GM12878 (cell line): ENCODE measurements around the gene SNHG17. TPM values are rescaled to one million over a fixed set of nuclear protein-coding genes. Genes with fewer than 3 reads are reported as not detected.

Experiments
- ATAC-seq: fragments of 200-7000 bp; cut with Tn5 transposase; 3 replicates; pipeline ENCODE4 v1.9.1; 2020; ENCODE audit warnings: mild to moderate bottlenecking, moderate library complexity
- BruUV-seq: library from RNA; stranded (reverse); fragments of 400-500 nt; replicated peaks from 2 replicates; lab custom pipeline; 2021; lab: Mats Ljungman, UMichigan
- CTCF ChIA-PET: fragments of 300-600 bp; sonication (Branson Sonifier 250); formaldehyde crosslinking; extraction: SDS; loops from one replicate; lab custom pipeline; 2021; ENCODE audit warnings: inconsistent platforms; lab: Yijun Ruan, JAX
- POLR2A ChIA-PET: fragments of 350-600 bp; formaldehyde crosslinking; extraction: SDS; loops from one replicate; lab custom pipeline; 2021; ENCODE audit warnings: inconsistent platforms; lab: Charles Lee
- RAD21 ChIA-PET: fragments of 300-600 bp; sonication (Branson Sonifier 250); formaldehyde crosslinking; loops from one replicate; lab custom pipeline; 2023; ENCODE audit warnings: antibody characterized with exemption; ENCODE audit not compliant: unreplicated experiment; lab: Charles Lee
- SMC1A ChIA-PET: fragments of 300-600 bp; sonication (Branson Sonifier 250); formaldehyde crosslinking; loops from one replicate; lab custom pipeline; 2023; ENCODE audit not compliant: unreplicated experiment, uncharacterized antibody; lab: Charles Lee
- DNase-seq: peaks from one replicate; pipeline ENCODE4 v3.0.0-alpha.2; 2011; ENCODE audit warnings: low read depth, low spot score
- FAIRE-seq: peaks from 3 replicates; lab custom pipeline; 2011; peaks lifted over from hg19 to GRCh38; lab: Jason Lieb, UNC
- H2AFZ ChIP-seq: 2 replicates; pipeline ENCODE4 v1.6.0; 2011; ENCODE audit warnings: low read depth, low read length, control low read depth; ENCODE audit not compliant: control insufficient read depth
- H3K27ac ChIP-seq: 2 replicates; pipeline ENCODE4 v1.5.1; 2011; ENCODE audit warnings: control low read depth; ENCODE audit not compliant: control insufficient read depth, insufficient read depth
- H3K27me3 ChIP-seq, 2 experiments: replicated peaks in 1 of 2; 2 replicates each; pipeline versions ENCODE4 v1.6.0 to v1.6.1; 2011; ENCODE audit warnings: low read length in 1 of 2; ENCODE audit not compliant: control insufficient read depth in 2 of 2, insufficient read depth in 2 of 2
- H3K36me3 ChIP-seq, 2 experiments: 2 replicates each; pipeline ENCODE4 v1.5.1; 2011; ENCODE audit warnings: low read length in 1 of 2; ENCODE audit not compliant: control insufficient read depth in 2 of 2, insufficient read depth in 2 of 2
- H3K4me1 ChIP-seq: 2 replicates; pipeline ENCODE4 v1.6.1; 2011; ENCODE audit warnings: mild to moderate bottlenecking, low read length, moderate library complexity, mixed read lengths; ENCODE audit not compliant: control insufficient read depth, insufficient read depth
- H3K4me2 ChIP-seq: 2 replicates; pipeline ENCODE4 v1.6.0; 2011; ENCODE audit warnings: control low read depth; ENCODE audit not compliant: control insufficient read depth, insufficient read depth
- H3K4me3 ChIP-seq: fragments of 200-600 bp; sonication (generic); 2 replicates; pipeline ENCODE4 v1.5.1; 2016
- H3K79me2 ChIP-seq: 2 replicates; pipeline ENCODE4 v1.6.0; 2011; ENCODE audit warnings: low read length; ENCODE audit not compliant: control insufficient read depth, insufficient read depth
- H3K9ac ChIP-seq: 2 replicates; pipeline ENCODE4 v1.8.0; 2011; ENCODE audit warnings: low read length, control low read depth, mixed read lengths; ENCODE audit not compliant: control insufficient read depth, insufficient read depth
- H3K9me3 ChIP-seq: replicated peaks from 3 replicates; pipeline ENCODE4 v1.5.1; 2011; ENCODE audit warnings: mild to moderate bottlenecking, low read length; ENCODE audit not compliant: control insufficient read depth, insufficient read depth
- H4K20me1 ChIP-seq: 2 replicates; pipeline ENCODE4 v1.6.0; 2011; ENCODE audit not compliant: control insufficient read depth, insufficient read depth
- ATF7 ChIP-seq: fragments of 450-650 bp; IDR thresholded peaks from 2 replicates; pipeline ENCODE4 v1.6.1; 2016; ENCODE audit warnings: low read depth, mild to moderate bottlenecking
- BACH1 ChIP-seq: fragments of 450-650 bp; IDR thresholded peaks from 2 replicates; pipeline ENCODE4 v1.6.1; 2017; ENCODE audit warnings: mild to moderate bottlenecking, borderline replicate concordance
- CBFB ChIP-seq: IDR thresholded peaks from 2 replicates; pipeline ENCODE4 v1.6.1; 2016; ENCODE audit warnings: antibody characterized with exemption, low read depth
- CHD2 ChIP-seq: IDR thresholded peaks from 2 replicates; pipeline ENCODE4 v1.6.1; 2011; ENCODE audit warnings: low read depth, low read length, improper control_type of control experiment, borderline replicate concordance
- CUX1 ChIP-seq: IDR thresholded peaks from 2 replicates; pipeline ENCODE4 v1.6.1; 2012; ENCODE audit warnings: improper control_type of control experiment, low read depth, low read length; ENCODE audit not compliant: insufficient replicate concordance
- HCFC1 ChIP-seq: fragments of 150-350 bp; IDR thresholded peaks from 2 replicates; pipeline ENCODE4 v1.6.1; 2014; ENCODE audit warnings: low read length
- MXI1 ChIP-seq: fragments of 150-350 bp; IDR thresholded peaks from 2 replicates; pipeline ENCODE4 v1.6.1; 2011; ENCODE audit warnings: low read depth, mild to moderate bottlenecking, inconsistent platforms, low read length, improper control_type of control experiment
- NKRF ChIP-seq: fragments of 450-650 bp; conservative IDR thresholded peaks from 2 replicates; pipeline ENCODE4 v1.6.1; 2017; ENCODE audit warnings: mild to moderate bottlenecking, moderate library complexity
- NRF1 ChIP-seq: conservative IDR thresholded peaks from 2 replicates; pipeline ENCODE4 v1.6.1; 2011; ENCODE audit warnings: mild to moderate bottlenecking, low read depth, low read length, improper control_type of control experiment
- SUZ12 ChIP-seq: fragments of 200-600 bp; sonication (generic); IDR thresholded peaks from one replicate; pipeline ENCODE4 v1.6.1; 2018; ENCODE audit warnings: antibody characterized with exemption, mild to moderate bottlenecking; ENCODE audit not compliant: unreplicated experiment
- TBL1XR1 ChIP-seq: IDR thresholded peaks from 2 replicates; pipeline ENCODE4 v1.6.1; 2012; ENCODE audit warnings: low read depth, low read length, improper control_type of control experiment
- TCF12 ChIP-seq: IDR thresholded peaks from 2 replicates; pipeline ENCODE4 v1.6.1; 2011; ENCODE audit warnings: low read depth, mild to moderate bottlenecking, low read length
- ZZZ3 ChIP-seq: IDR thresholded peaks from 2 replicates; pipeline ENCODE4 v1.6.1; 2011; ENCODE audit warnings: low read depth; ENCODE audit not compliant: control insufficient read depth, insufficient read length
- WGBS: methylation state at CpG from one replicate; pipeline ENCODE4 v1.1.6; 2016; ENCODE audit warnings: low lambda C conversion rate; ENCODE audit not compliant: insufficient replicate concordance, insufficient coverage; ENCODE audit errors: missing lambda C conversion rate; 5-methylcytosine and 5-hydroxymethylcytosine counted together
- in situ Hi-C: fragments of 300-500 bp; cut with MboI; formaldehyde crosslinking; loops from 9 replicates; pipeline ENCODE4 v1.14.3; 2018; ENCODE audit warnings: mixed read lengths
- intact Hi-C: fragments of 100-400 bp; cut with micrococcal nuclease; formaldehyde crosslinking; loops from one replicate; pipeline ENCODE4 v1.14.2; 2022; ENCODE audit not compliant: unreplicated experiment
- polyA plus RNA-seq, 11 experiments: library from polyadenylated mRNA; depleted of rRNA in 4 of 11; unstranded in 6 of 11; stranded (reverse) in 5 of 11; fragments of >200 nt; fragmentation: Nextera tagmentation in 4 of 11; fragmentation: Illumina TruSeq in 1 of 11; extraction: Ambion mirVana in 4 of 11; extraction: Trizol in 1 of 11; gene quantifications; 1 replicate in 1 of 11; 2 replicates in 10 of 11; pipeline versions ENCODE4 v1.2.1 to v1.2.3, GENCODE V29; 2011 to 2016; ENCODE audit warnings: inconsistent platforms in 2 of 11, missing spikeins in 2 of 11, low read depth in 1 of 11
- total RNA-seq, 4 experiments: library from RNA; depleted of rRNA in 3 of 4; stranded (reverse); fragments of >200 nt in 3 of 4; fragmentation: Illumina TruSeq in 1 of 4; extraction: Trizol in 1 of 4; gene quantifications; 2 replicates each; pipeline versions ENCODE4 v1.2.1 to v1.2.3, GENCODE V29; 2013 to 2021

SNHG17 gene
- total and polyA plus RNA-seq, 10 of the 15 experiments (the other 5 are each of a cell fraction or from before 2014, with no cell fraction given): 20.8 to 63.0 (median 33.9) TPM

GRCh38 chr20:38460040-38460623 is 25.0 kb upstream of the SNHG17 start:
- H3K79me2 ChIP-seq: no peaks in the 10 kb centered on the region
- ChIA-PET SMC1A (no interaction called here), POLR2A (no interaction called here), RAD21 (no interaction called here), CTCF (no interaction called here)
- H3K9ac ChIP-seq: no peak overlapping the region
- FAIRE-seq (no peak), DNase-seq (no peak), ATAC-seq (no peak)
- no peaks in the 10 kb centered on the region for H3K27me3 ChIP-seq
- no peak overlapping the region for H3K4me2 ChIP-seq
- intact Hi-C loops: no loop called here
- TF ChIP-seq TCF12 (no peak), HCFC1 (no peak), BACH1 (no peak), NKRF (no peak), MXI1 (no peak), SUZ12 (no peak), CBFB (no peak), ATF7 (no peak), TBL1XR1 (no peak), CHD2 (no peak), NRF1 (no peak), CUX1 (no peak), ZZZ3 (no peak)
- no peak overlapping the region for H3K27ac ChIP-seq
- BruUV-seq: no TSS peak
- in situ Hi-C loops: no loop called here
- H3K4me3 ChIP-seq: no peak overlapping the region
- 24% methylated on average over 4 of the region's 5 CpGs for WGBS
- H3K36me3 ChIP-seq: no peaks in the 10 kb centered on the region
- no peaks in the 10 kb centered on the region for H3K4me1 ChIP-seq
- no peak overlapping the region for H2AFZ ChIP-seq
- no peaks in the 10 kb centered on the region for H3K9me3 ChIP-seq
- no peaks in the 10 kb centered on the region for H4K20me1 ChIP-seq
